SK-N-SH (cell line): Measurements from ENCODE around the gene LDHD.

ENCODE experiments used
- EP300 ChIP-seq, 2 experiments: IDR thresholded peaks; 2 replicates each; pipeline versions ENCODE4 v1.4.0 to v1.6.1; 2012; ENCODE audit warnings: borderline replicate concordance in 1 of 2, low read depth in 1 of 2, low read length in 1 of 2
- EZH2phosphoT487 ChIP-seq: fragments of 200-600 bp; sonication (generic); IDR thresholded peaks from 2 replicates; pipeline ENCODE4 v1.6.1; 2017; ENCODE audit warnings: low read depth, mixed run types, mild to moderate bottlenecking, antibody characterized with exemption, moderate library complexity, borderline replicate concordance
- GABPA ChIP-seq: IDR thresholded peaks from 2 replicates; pipeline ENCODE4 v1.4.0; 2012; ENCODE audit warnings: low read depth, mild to moderate bottlenecking
- GATA2 ChIP-seq: sonication (generic); formaldehyde crosslinking; IDR thresholded peaks from 2 replicates; pipeline ENCODE4 v1.5.0; 2020; ENCODE audit warnings: mild to moderate bottlenecking, missing genetic modification reagents
- RAD21 ChIP-seq: IDR thresholded peaks from 2 replicates; pipeline ENCODE4 v1.6.1; 2012; ENCODE audit warnings: mild to moderate bottlenecking, low read length
- RCOR1 ChIP-seq: fragments of 150-350 bp; IDR thresholded peaks from 2 replicates; pipeline ENCODE4 v1.6.1; 2017; ENCODE audit warnings: antibody characterized with exemption, low read length
- SIN3A ChIP-seq: IDR thresholded peaks from 2 replicates; pipeline ENCODE4 v1.6.1; 2012; ENCODE audit warnings: low read depth, mild to moderate bottlenecking, low read length, moderate library complexity, borderline replicate concordance
- SMC3 ChIP-seq: IDR thresholded peaks from 2 replicates; pipeline ENCODE4 v1.6.1; 2012; ENCODE audit warnings: low read depth, low read length, improper control_type of control experiment
- TF ChIP-seq, protein P1 (sequence below): fragments of 200-600 bp; sonication (generic); IDR thresholded peaks from 2 replicates; pipeline ENCODE4 v1.6.1; 2017; ENCODE audit warnings: antibody characterized with exemption, mild to moderate bottlenecking, moderate library complexity
- TF ChIP-seq, protein P2 (sequence below): IDR thresholded peaks from 2 replicates; pipeline ENCODE4 v1.4.0; 2012; ENCODE audit warnings: low read depth
- TF ChIP-seq, protein P3 (sequence below): IDR thresholded peaks from 2 replicates; pipeline ENCODE4 v1.4.0; 2012; ENCODE audit warnings: low read depth, borderline replicate concordance

DNA sequence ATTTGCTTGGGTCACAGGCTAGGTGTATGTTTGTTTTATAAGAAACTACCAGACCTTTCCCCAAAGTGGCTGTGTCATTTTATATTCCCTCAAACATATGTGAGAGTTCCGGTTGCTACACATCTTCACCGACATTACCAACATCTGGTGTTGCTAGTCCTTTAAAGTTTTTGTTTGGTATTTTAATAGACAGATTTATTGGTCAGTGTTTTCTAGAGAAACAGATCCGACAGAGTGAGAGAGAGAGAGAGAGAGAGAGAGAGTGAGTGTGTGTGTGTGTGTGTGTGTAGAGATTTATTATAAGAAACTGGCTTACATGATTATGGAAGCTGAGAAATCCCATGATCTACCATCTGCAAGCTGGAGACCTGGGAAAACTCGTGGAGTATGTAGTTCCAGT is 31.0 kb downstream of the LDHD start:
- TF ChIP-seq EP300 (IDR thresholded peaks at IDR 0.05; ENCODE audit: borderline replicate concordance in 1 of 2, low read depth in 1 of 2, low read length in 1 of 2) (no peak), GATA2 (CRISPR knock-in tag) (no peak), EZH2phosphoT487 (no peak), RAD21 (no peak), SMC3 (no peak), RCOR1 (no peak), GABPA (no peak), SIN3A (no peak)
- TF ChIP-seq, protein P1, sequence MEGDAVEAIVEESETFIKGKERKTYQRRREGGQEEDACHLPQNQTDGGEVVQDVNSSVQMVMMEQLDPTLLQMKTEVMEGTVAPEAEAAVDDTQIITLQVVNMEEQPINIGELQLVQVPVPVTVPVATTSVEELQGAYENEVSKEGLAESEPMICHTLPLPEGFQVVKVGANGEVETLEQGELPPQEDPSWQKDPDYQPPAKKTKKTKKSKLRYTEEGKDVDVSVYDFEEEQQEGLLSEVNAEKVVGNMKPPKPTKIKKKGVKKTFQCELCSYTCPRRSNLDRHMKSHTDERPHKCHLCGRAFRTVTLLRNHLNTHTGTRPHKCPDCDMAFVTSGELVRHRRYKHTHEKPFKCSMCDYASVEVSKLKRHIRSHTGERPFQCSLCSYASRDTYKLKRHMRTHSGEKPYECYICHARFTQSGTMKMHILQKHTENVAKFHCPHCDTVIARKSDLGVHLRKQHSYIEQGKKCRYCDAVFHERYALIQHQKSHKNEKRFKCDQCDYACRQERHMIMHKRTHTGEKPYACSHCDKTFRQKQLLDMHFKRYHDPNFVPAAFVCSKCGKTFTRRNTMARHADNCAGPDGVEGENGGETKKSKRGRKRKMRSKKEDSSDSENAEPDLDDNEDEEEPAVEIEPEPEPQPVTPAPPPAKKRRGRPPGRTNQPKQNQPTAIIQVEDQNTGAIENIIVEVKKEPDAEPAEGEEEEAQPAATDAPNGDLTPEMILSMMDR: no peak
- TF ChIP-seq, protein P2, sequence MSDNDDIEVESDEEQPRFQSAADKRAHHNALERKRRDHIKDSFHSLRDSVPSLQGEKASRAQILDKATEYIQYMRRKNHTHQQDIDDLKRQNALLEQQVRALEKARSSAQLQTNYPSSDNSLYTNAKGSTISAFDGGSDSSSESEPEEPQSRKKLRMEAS: no peak
- TF ChIP-seq, protein P3, sequence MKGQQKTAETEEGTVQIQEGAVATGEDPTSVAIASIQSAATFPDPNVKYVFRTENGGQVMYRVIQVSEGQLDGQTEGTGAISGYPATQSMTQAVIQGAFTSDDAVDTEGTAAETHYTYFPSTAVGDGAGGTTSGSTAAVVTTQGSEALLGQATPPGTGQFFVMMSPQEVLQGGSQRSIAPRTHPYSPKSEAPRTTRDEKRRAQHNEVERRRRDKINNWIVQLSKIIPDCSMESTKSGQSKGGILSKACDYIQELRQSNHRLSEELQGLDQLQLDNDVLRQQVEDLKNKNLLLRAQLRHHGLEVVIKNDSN: no peak
